ENCODE measurements around the gene ZNF207. TPM values are rescaled to one million over a fixed set of nuclear protein-coding genes. Genes with fewer than 3 reads are reported as not detected.

ZNF207 gene
- total and polyA plus RNA-seq, 8 donors = 46.8 to 800 (median 118) TPM

DNA sequence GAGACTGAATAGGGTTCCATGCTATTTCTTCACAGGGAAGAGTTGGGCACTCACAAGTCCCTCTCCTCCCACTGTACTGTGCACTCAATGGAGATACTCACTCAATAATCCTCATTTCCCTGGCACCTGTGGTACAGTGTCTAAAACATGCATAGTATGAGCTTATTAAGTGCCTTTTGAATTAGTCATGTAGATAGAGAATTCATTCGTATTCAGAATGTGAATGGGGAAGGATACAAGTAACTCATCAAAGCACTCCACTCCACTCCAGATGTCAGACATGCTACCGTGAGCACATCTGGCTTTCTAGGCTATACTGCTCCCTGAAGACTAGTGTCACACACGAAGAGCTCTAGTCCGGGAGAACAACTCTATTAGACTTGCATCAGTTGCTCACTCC lies 14.3 kb upstream of the ZNF207 start:
- H3K27ac ChIP-seq = no peak overlapping the region
- H3K27me3 ChIP-seq = no peaks in the 10 kb centered on the region
- peaks cover 9 to 83% (median 82%) of the 10 kb centered on the region in 4 donors for H3K36me3 ChIP-seq
- peaks cover 0 to 4% (median under 1%) of the 10 kb centered on the region in 4 donors for H3K4me1 ChIP-seq
- H3K4me3 ChIP-seq = no peak overlapping the region
- DNase-seq = no peak
- TF ChIP-seq POLR2A (IDR thresholded peaks at IDR 0.05) = no peak
- TF ChIP-seq EP300 (IDR thresholded peaks at IDR 0.05) = no peak
- TF ChIP-seq POLR2AphosphoS5 (IDR thresholded peaks at IDR 0.05) = no peak
- TF ChIP-seq, protein P1, sequence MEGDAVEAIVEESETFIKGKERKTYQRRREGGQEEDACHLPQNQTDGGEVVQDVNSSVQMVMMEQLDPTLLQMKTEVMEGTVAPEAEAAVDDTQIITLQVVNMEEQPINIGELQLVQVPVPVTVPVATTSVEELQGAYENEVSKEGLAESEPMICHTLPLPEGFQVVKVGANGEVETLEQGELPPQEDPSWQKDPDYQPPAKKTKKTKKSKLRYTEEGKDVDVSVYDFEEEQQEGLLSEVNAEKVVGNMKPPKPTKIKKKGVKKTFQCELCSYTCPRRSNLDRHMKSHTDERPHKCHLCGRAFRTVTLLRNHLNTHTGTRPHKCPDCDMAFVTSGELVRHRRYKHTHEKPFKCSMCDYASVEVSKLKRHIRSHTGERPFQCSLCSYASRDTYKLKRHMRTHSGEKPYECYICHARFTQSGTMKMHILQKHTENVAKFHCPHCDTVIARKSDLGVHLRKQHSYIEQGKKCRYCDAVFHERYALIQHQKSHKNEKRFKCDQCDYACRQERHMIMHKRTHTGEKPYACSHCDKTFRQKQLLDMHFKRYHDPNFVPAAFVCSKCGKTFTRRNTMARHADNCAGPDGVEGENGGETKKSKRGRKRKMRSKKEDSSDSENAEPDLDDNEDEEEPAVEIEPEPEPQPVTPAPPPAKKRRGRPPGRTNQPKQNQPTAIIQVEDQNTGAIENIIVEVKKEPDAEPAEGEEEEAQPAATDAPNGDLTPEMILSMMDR (IDR thresholded peaks at IDR 0.05) = no peak
- no peaks in the 10 kb centered on the region for H3K9me3 ChIP-seq
- intact Hi-C loops (cut with DNase I; ENCODE audit: low total_unique reads) = no loop called here
- WGBS, 5 donors = 85 to 90% (median 88%) methylated on average over 4 of the region's 4 CpGs

- intact Hi-C loops (cut with DNase I; ENCODE audit: low total_unique reads) = no loop called here
- Histone ChIP-seq H3K27ac (peak overlapping the region; percentile 77 to 89 (median 86)), H3K4me3 (peak overlapping the region; percentile 62 to 80 (median 69)), H3K4me1 (peaks cover 12 to 21% (median 15%) of the 10 kb centered on the region in 4 donors), H3K27me3 (no peaks in the 10 kb centered on the region), H3K36me3 (peaks cover 0 to 37% (median 36%) of the 10 kb centered on the region in 4 donors), H3K9me3 (no peaks in the 10 kb centered on the region)
- TF ChIP-seq POLR2A (IDR thresholded peaks at IDR 0.05) = no peak
- TF ChIP-seq, protein P1 (IDR thresholded peaks at IDR 0.05) = peak in 1 of 7 experiments; percentile 12
- TF ChIP-seq POLR2AphosphoS5 (IDR thresholded peaks at IDR 0.05) = peak in 1 of 3 donors; percentile 55
- TF ChIP-seq EP300 (IDR thresholded peaks at IDR 0.05) = no peak
- peak in 1 of 2 donors; percentile 71 for DNase-seq
- 0 to 5% (median 1%) methylated on average over 8 to 13 of the region's 13 CpGs for WGBS, 5 donors
Observed at GRCh38 chr17:32341141-32341856, 8.7 kb upstream of the ZNF207 start.

- WGBS, 5 donors = 4 to 7% (median 5%) methylated on average over 27 to 47 of the region's 47 CpGs
- H3K27ac ChIP-seq = peak within 1 kb of the TSS; percentile 77 to 89 (median 86)
Observed at GRCh38 chr17:32341857-32342602, 7.9 kb upstream of the ZNF207 start, which contains the start of gene C17orf75. Gene C17orf75 (minus strand): TSS chr17:32342173. CDS start chr17:32342139, 34 bp downstream.

More at GRCh38 chr17:32341857-32342602, 7.9 kb upstream of the ZNF207 start, which contains the start of gene C17orf75:
- H3K4me1 ChIP-seq = peaks cover 12 to 21% (median 15%) of the 10 kb centered on the region in 4 donors
- H3K36me3 ChIP-seq = peaks cover 0 to 29% (median 29%) of the 10 kb centered on the region in 4 donors
- peak within 1 kb of the TSS; percentile 62 to 80 (median 69) for H3K4me3 ChIP-seq
- no peaks in the 10 kb centered on the region for H3K27me3 ChIP-seq
- peak; percentile 83 to 93 for DNase-seq
- no peaks in the 10 kb centered on the region for H3K9me3 ChIP-seq
- intact Hi-C loops (cut with DNase I; ENCODE audit: low total_unique reads) = no loop called here
- peak in 2 of 3 donors; percentile 58 to 71 for TF ChIP-seq POLR2AphosphoS5 (IDR thresholded peaks at IDR 0.05)
- TF ChIP-seq, protein P1 (IDR thresholded peaks at IDR 0.05) = no peak
- TF ChIP-seq POLR2A (IDR thresholded peaks at IDR 0.05) = no peak

All from stomach (tissue), 9 donors.